Keratinocyte (primary cell): ENCODE data around the gene MS4A8. TPM values are rescaled to one million over a fixed set of nuclear protein-coding genes. Genes with fewer than 3 reads are reported as not detected.
"Not testable (repeated sequence)": the region's sequence is repeated elsewhere in the genome, so short reads cannot be mapped to it uniquely, and the experiment has no call there.

Experiments
- DNase-seq: peaks from one replicate; pipeline ENCODE4 v3.0.0-alpha.2; 2011; ENCODE audit warnings: low read depth, missing footprints, low spot score
- FAIRE-seq: peaks from 2 replicates; lab custom pipeline; 2011; peaks lifted over from hg19 to GRCh38; lab: Jason Lieb, UNC
- H2AFZ ChIP-seq: 2 replicates; pipeline ENCODE4 v1.6.0; 2012; ENCODE audit warnings: low read length, control low read depth, inconsistent platforms; ENCODE audit not compliant: control insufficient read depth
- H3K27ac ChIP-seq: 2 replicates; pipeline ENCODE4 v1.5.1; 2011; ENCODE audit warnings: low read length; ENCODE audit not compliant: control insufficient read depth, insufficient read depth
- H3K27me3 ChIP-seq: 3 replicates; pipeline ENCODE4 v1.6.0; 2011; ENCODE audit warnings: low read length; ENCODE audit not compliant: control insufficient read depth, insufficient read depth; ENCODE audit errors: extremely low read depth
- H3K36me3 ChIP-seq, 2 experiments: 2 replicates in 1 of 2; 3 replicates in 1 of 2; pipeline ENCODE4 v1.5.1; 2011; ENCODE audit warnings: low read length in 2 of 2, mild to moderate bottlenecking in 1 of 2; ENCODE audit not compliant: control insufficient read depth in 2 of 2, insufficient read depth in 2 of 2; ENCODE audit errors: extremely low read depth in 1 of 2
- H3K4me1 ChIP-seq: 3 replicates; pipeline ENCODE4 v1.5.1; 2011; ENCODE audit warnings: low read length; ENCODE audit not compliant: control insufficient read depth, insufficient read depth; ENCODE audit errors: extremely low read depth
- H3K4me2 ChIP-seq: 3 replicates; pipeline ENCODE4 v1.6.0; 2011; ENCODE audit warnings: low read depth, low read length; ENCODE audit not compliant: control insufficient read depth, insufficient read depth; ENCODE audit errors: extremely low read depth
- H3K4me3 ChIP-seq, 3 experiments: fragments of 200-600 bp in 1 of 3; sonication (generic) in 1 of 3; 2 replicates in 2 of 3; 3 replicates in 1 of 3; pipeline ENCODE4 v1.5.1; 2011 to 2016; ENCODE audit warnings: low read length in 3 of 3, mild to moderate bottlenecking in 3 of 3, control low read depth in 2 of 3, inconsistent platforms in 1 of 3, low read depth in 1 of 3, mixed read lengths in 1 of 3, mixed run types in 1 of 3, moderate library complexity in 1 of 3; ENCODE audit not compliant: control insufficient read depth in 2 of 3, insufficient read depth in 2 of 3; ENCODE audit errors: extremely low read depth in 1 of 3
- H3K79me2 ChIP-seq: 2 replicates; pipeline ENCODE4 v1.6.0; 2012; ENCODE audit warnings: low read length; ENCODE audit not compliant: control insufficient read depth, insufficient read depth
- H3K9ac ChIP-seq: 3 replicates; pipeline ENCODE4 v1.6.0; 2011; ENCODE audit warnings: low read length; ENCODE audit not compliant: control insufficient read depth, insufficient read depth; ENCODE audit errors: extremely low read depth
- H3K9me1 ChIP-seq: 3 replicates; pipeline ENCODE4 v1.6.0; 2011; ENCODE audit warnings: low read length; ENCODE audit not compliant: control insufficient read depth, insufficient read depth; ENCODE audit errors: extremely low read depth
- H3K9me3 ChIP-seq: 2 replicates; pipeline ENCODE4 v1.5.1; 2012; ENCODE audit warnings: low read depth, low read length; ENCODE audit not compliant: control insufficient read depth
- H4K20me1 ChIP-seq: 3 replicates; pipeline ENCODE4 v1.6.0; 2011; ENCODE audit warnings: low read length; ENCODE audit not compliant: control insufficient read depth, insufficient read depth; ENCODE audit errors: extremely low read depth
- CTCF ChIP-seq, 3 experiments: IDR thresholded peaks in 1 of 3; conservative IDR thresholded peaks in 1 of 3; optimal IDR thresholded peaks in 1 of 3; 2 replicates in 2 of 3; 3 replicates in 1 of 3; pipeline versions ENCODE3 to v1.5.1; 2011; ENCODE audit warnings: low read length in 3 of 3, mild to moderate bottlenecking in 3 of 3, moderate library complexity in 2 of 3, control low read depth in 1 of 3, inconsistent platforms in 1 of 3; ENCODE audit not compliant: insufficient read depth in 2 of 3; ENCODE audit errors: extremely low read depth in 1 of 3
- EZH2 ChIP-seq: IDR thresholded peaks from one replicate; pipeline ENCODE4 v1.6.1; 2012; ENCODE audit warnings: inconsistent platforms, mild to moderate bottlenecking, low read length, moderate library complexity
- dilution Hi-C: fragments of 300-500 bp; cut with MboI; formaldehyde crosslinking; loops from one replicate; pipeline ENCODE4 v1.7.0; 2020; ENCODE audit warnings: low sequenced_read_pairs; ENCODE audit not compliant: extremely low pct_ligation_motif_present
- polyA plus RNA-seq, 5 experiments: library from polyadenylated mRNA; depleted of rRNA in 3 of 5; stranded (reverse) in 3 of 5; stranded (forward) in 1 of 5; unstranded in 1 of 5; fragments of >200 nt; gene quantifications; 1 replicate in 1 of 5; 2 replicates in 3 of 5; 3 replicates in 1 of 5; pipeline versions ENCODE4 v1.2.1 to v1.2.3, GENCODE V29; 2011 to 2012; ENCODE audit warnings: missing spikeins in 2 of 5, low read depth in 1 of 5, low replicate concordance in 1 of 5

The MS4A8 gene
- polyA plus RNA-seq, 1 donor (not counting 4 experiments of a cell fraction or from before 2014, with no cell fraction given): not detected

- H3K36me3 ChIP-seq, H3K9me3 ChIP-seq, H3K4me1 ChIP-seq, H3K4me2 ChIP-seq, H3K9me1 ChIP-seq, H3K27me3 ChIP-seq, H3K79me2 ChIP-seq, H3K4me3 ChIP-seq, H4K20me1 ChIP-seq, H3K9ac ChIP-seq, dilution Hi-C loops, H2AFZ ChIP-seq, H3K27ac ChIP-seq, DNase-seq, FAIRE-seq: not testable (repeated sequence)
These were observed 60.2 kb downstream of the MS4A8 start for GRCh38 chr11:60759438-60760225.

DNA sequence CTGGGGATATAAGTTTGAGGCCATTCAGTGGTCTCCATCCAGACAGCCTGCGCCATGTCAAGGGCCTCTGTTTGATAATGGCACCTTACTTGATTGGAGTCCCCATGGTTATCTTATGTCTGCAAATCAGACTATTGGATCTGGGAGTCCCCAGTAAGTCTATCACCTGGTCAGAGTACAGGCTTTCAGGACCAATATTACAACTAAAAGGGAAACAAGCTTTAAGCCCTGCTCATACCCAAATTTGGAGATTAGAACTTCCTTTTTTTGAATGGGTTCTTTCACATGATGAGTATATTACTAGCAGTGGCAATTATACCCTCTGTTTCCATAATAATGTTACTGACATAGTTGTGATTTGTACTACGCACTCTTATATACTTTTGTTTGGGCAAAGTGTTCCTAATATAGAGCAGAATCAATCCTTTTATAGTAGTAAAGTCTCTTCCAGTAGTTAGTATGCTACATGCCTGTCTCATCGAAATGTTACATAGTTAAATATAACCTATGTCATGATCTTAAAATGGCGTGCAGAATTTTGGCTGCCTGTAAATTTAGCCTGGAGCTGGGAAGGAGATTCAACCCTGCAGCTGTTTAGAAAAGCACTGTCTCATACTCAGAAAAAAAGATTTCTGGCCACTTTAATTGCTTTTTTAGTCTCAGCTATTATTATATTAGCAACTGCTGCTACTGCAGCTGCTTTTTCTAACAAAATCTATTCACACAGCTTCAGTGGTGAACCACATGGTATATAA is 62.2 kb downstream of the MS4A8 start:
- H4K20me1 ChIP-seq: no peaks in the 10 kb centered on the region
- no peak overlapping the region for H3K27ac ChIP-seq
- no peaks in the 10 kb centered on the region for H3K9me3 ChIP-seq
- no peaks in the 10 kb centered on the region for H3K79me2 ChIP-seq
- no peaks in the 10 kb centered on the region for H3K36me3 ChIP-seq
- TF ChIP-seq CTCF (optimal IDR thresholded peaks at IDR 0.05 in 1 of 3, IDR thresholded peaks at IDR 0.05 in 1 of 3, conservative IDR thresholded peaks at IDR 0.05 in 1 of 3; ENCODE audit: extremely low read depth in 1 of 3, insufficient read depth in 2 of 3, low read length in 3 of 3) (no peak), EZH2 (no peak)
- DNase-seq (no peak), FAIRE-seq (no peak)
- dilution Hi-C loops: no loop called here
- H3K27me3 ChIP-seq: no peaks in the 10 kb centered on the region
- H3K9me1 ChIP-seq: no peaks in the 10 kb centered on the region
- no peak overlapping the region for H2AFZ ChIP-seq
- H3K4me1 ChIP-seq: no peaks in the 10 kb centered on the region
- H3K9ac ChIP-seq: no peak overlapping the region
- no peak overlapping the region for H3K4me3 ChIP-seq
- no peak overlapping the region for H3K4me2 ChIP-seq
